ENCODE measurements around the gene AKTIP. TPM values are rescaled to one million over a fixed set of nuclear protein-coding genes. Genes with fewer than 3 reads are reported as not detected.

Gene AKTIP
- total RNA-seq, 1 experiment from 2014 or later = 23.5 TPM

GRCh38 chr16:53530741-53531140 lies 27.7 kb upstream of the AKTIP start:
- CTCF ChIA-PET = no interaction called here

GRCh38 chr16:53530046-53530445 lies 27.0 kb upstream of the AKTIP start:
- Histone ChIP-seq H3K27ac (ENCODE audit: low read depth, low read length) (no peak overlapping the region), H3K9me2 (ENCODE audit: insufficient read depth) (no peaks in the 10 kb centered on the region), H3K79me2 (ENCODE audit: insufficient read depth, low read length) (no peaks in the 10 kb centered on the region), H2AFZ (ENCODE audit: low read depth, low read length, poor library complexity, severe bottlenecking) (no peak overlapping the region), H3K4me1 (ENCODE audit: control insufficient read depth in 1 of 2, insufficient read depth in 2 of 2, low read length in 2 of 2) (no peaks in the 10 kb centered on the region), H3K27me3 (ENCODE audit: insufficient read depth, low read length) (no peaks in the 10 kb centered on the region), H4K20me1 (ENCODE audit: insufficient read depth) (no peaks in the 10 kb centered on the region), H3K4me2 (ENCODE audit: low read length) (no peak overlapping the region), H3K9ac (ENCODE audit: low read length) (no peak overlapping the region), H3K9me3 (ENCODE audit: control insufficient read depth in 1 of 2, insufficient read depth in 1 of 2, low read depth in 1 of 2, low read length in 2 of 2) (no peaks in the 10 kb centered on the region), H3K4me3 (replicated peaks in 1 of 2; ENCODE audit: low read depth in 1 of 2, low read length in 2 of 2) (no peak overlapping the region), H3K36me3 (ENCODE audit: control insufficient read depth in 1 of 2, insufficient read depth in 2 of 2, low read length in 2 of 2) (no peaks in the 10 kb centered on the region)
- DNase-seq (ENCODE audit: low read depth, low spot score) = no peak
- ChIA-PET CTCF (no interaction called here), RAD21 (ENCODE audit: low non-redundant PET in 1 of 2, low total read pairs in 2 of 2, uncharacterized antibody in 2 of 2, unreplicated experiment in 2 of 2) (no interaction called here), POLR2A (no interaction called here)
- no peak for ATAC-seq
- intact Hi-C loops (cut with micrococcal nuclease) = no loop called here
- BruUV-seq (replicated peaks) = no TSS peak
- no peak for TF ChIP-seq ELF1 (IDR thresholded peaks at IDR 0.05; ENCODE audit: borderline replicate concordance, low read depth)
- TF ChIP-seq YY1 (IDR thresholded peaks at IDR 0.05; ENCODE audit: extremely low read depth, insufficient replicate concordance, low read depth, low read length) = no peak
- no peak for TF ChIP-seq TCF7L2 (IDR thresholded peaks at IDR 0.05; ENCODE audit: borderline replicate concordance, extremely low read depth, insufficient read depth, insufficient read length)
- TF ChIP-seq RAD21 (IDR thresholded peaks at IDR 0.05; ENCODE audit: low read depth) = no peak
- TF ChIP-seq SP1 (IDR thresholded peaks at IDR 0.05; ENCODE audit: low read depth) = no peak
- TF ChIP-seq FOSL1 (IDR thresholded peaks at IDR 0.05; ENCODE audit: low read depth) = no peak
- no peak for TF ChIP-seq MAX (IDR thresholded peaks at IDR 0.05)
- TF ChIP-seq CBX3 (IDR thresholded peaks at IDR 0.05; ENCODE audit: low read depth) = no peak
- TF ChIP-seq ZNF274 (IDR thresholded peaks at IDR 0.05; ENCODE audit: low read depth, low read length) = no peak
- TF ChIP-seq SRF (IDR thresholded peaks at IDR 0.05; ENCODE audit: low read depth) = no peak
- TF ChIP-seq CEBPB (IDR thresholded peaks at IDR 0.05; ENCODE audit: low read depth) = no peak
- no peak for TF ChIP-seq ZBTB33 (IDR thresholded peaks at IDR 0.05; ENCODE audit: extremely low read depth, insufficient replicate concordance, low read length)
- no peak for TF ChIP-seq EZH2phosphoT487 (IDR thresholded peaks at IDR 0.05; ENCODE audit: borderline replicate concordance)
- no peak for TF ChIP-seq ZFX (IDR thresholded peaks at IDR 0.05)

More at GRCh38 chr16:53530741-53531140, 27.7 kb upstream of the AKTIP start:
- H2AFZ ChIP-seq (ENCODE audit: low read depth, low read length, poor library complexity, severe bottlenecking) = no peak overlapping the region
- BruUV-seq (replicated peaks) = no TSS peak
- no peak overlapping the region for H3K27ac ChIP-seq (ENCODE audit: low read depth, low read length)
- RAD21 ChIA-PET (ENCODE audit: low non-redundant PET in 1 of 2, low total read pairs in 2 of 2, uncharacterized antibody in 2 of 2, unreplicated experiment in 2 of 2) = no interaction called here
- no peak overlapping the region for H3K9ac ChIP-seq (ENCODE audit: low read length)
- no peaks in the 10 kb centered on the region for H3K9me3 ChIP-seq (ENCODE audit: control insufficient read depth in 1 of 2, insufficient read depth in 1 of 2, low read depth in 1 of 2, low read length in 2 of 2)
- H4K20me1 ChIP-seq (ENCODE audit: insufficient read depth) = no peaks in the 10 kb centered on the region
- H3K9me2 ChIP-seq (ENCODE audit: insufficient read depth) = no peaks in the 10 kb centered on the region
- H3K4me1 ChIP-seq (ENCODE audit: control insufficient read depth in 1 of 2, insufficient read depth in 2 of 2, low read length in 2 of 2) = no peaks in the 10 kb centered on the region
- ATAC-seq (no peak), DNase-seq (ENCODE audit: low read depth, low spot score) (no peak)
- intact Hi-C loops (cut with micrococcal nuclease) = no loop called here
- POLR2A ChIA-PET = no interaction called here
- no peaks in the 10 kb centered on the region for H3K36me3 ChIP-seq (ENCODE audit: control insufficient read depth in 1 of 2, insufficient read depth in 2 of 2, low read length in 2 of 2)
- no peak overlapping the region for H3K4me2 ChIP-seq (ENCODE audit: low read length)
- H3K27me3 ChIP-seq (ENCODE audit: insufficient read depth, low read length) = no peaks in the 10 kb centered on the region
- H3K79me2 ChIP-seq (ENCODE audit: insufficient read depth, low read length) = no peaks in the 10 kb centered on the region
- no peak overlapping the region for H3K4me3 ChIP-seq (replicated peaks in 1 of 2; ENCODE audit: low read depth in 1 of 2, low read length in 2 of 2)
- TF ChIP-seq POLR2AphosphoS5 (IDR thresholded peaks at IDR 0.05; ENCODE audit: low read depth, low read length) = no peak
- no peak for TF ChIP-seq RAD21 (IDR thresholded peaks at IDR 0.05; ENCODE audit: low read depth)
- no peak for TF ChIP-seq ATF3 (IDR thresholded peaks at IDR 0.05)
- no peak for TF ChIP-seq CBX3 (IDR thresholded peaks at IDR 0.05; ENCODE audit: low read depth)
- no peak for TF ChIP-seq JUND (IDR thresholded peaks at IDR 0.05)
- no peak for TF ChIP-seq ZNF274 (IDR thresholded peaks at IDR 0.05; ENCODE audit: low read depth, low read length)
